ENCODE measurements around the gene RDH8.

DNA sequence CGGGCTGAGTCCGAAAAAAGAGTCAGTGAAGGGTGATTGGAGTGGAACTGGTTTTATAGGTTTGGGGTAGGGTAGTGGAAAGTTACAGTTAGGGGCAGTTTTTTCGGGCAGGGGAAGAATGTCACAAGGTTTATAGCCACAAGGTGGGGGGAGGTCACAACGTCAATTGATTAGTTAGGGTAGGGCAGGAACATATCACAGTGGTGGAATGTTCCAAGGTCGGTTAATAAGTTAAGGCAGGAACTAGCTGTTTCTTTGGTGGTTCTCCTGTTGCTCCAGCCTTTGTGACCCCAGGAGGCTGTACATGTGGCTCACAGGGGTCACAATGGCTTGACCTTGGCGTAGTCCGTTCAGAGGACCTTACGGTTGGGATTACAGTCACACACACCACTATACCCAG, 20.3 kb downstream of the RDH8 start:
- TF ChIP-seq, protein P1, sequence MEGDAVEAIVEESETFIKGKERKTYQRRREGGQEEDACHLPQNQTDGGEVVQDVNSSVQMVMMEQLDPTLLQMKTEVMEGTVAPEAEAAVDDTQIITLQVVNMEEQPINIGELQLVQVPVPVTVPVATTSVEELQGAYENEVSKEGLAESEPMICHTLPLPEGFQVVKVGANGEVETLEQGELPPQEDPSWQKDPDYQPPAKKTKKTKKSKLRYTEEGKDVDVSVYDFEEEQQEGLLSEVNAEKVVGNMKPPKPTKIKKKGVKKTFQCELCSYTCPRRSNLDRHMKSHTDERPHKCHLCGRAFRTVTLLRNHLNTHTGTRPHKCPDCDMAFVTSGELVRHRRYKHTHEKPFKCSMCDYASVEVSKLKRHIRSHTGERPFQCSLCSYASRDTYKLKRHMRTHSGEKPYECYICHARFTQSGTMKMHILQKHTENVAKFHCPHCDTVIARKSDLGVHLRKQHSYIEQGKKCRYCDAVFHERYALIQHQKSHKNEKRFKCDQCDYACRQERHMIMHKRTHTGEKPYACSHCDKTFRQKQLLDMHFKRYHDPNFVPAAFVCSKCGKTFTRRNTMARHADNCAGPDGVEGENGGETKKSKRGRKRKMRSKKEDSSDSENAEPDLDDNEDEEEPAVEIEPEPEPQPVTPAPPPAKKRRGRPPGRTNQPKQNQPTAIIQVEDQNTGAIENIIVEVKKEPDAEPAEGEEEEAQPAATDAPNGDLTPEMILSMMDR (IDR thresholded peaks at IDR 0.05; ENCODE audit: low read length), result no peak
- TF ChIP-seq EZH2 (optimal IDR thresholded peaks at IDR 0.05; ENCODE audit: low read depth, low read length), result no peak
